Fibroblast of the conjunctiva (primary cell): ENCODE data around the gene RAP1GAP.

Experiments used
- DNase-seq: peaks from one replicate; pipeline ENCODE4 v3.0.0-alpha.2; 2010; ENCODE audit warnings: low read depth

RAP1GAP gene

GRCh38 chr1:21625390-21626190 is 43.6 kb downstream of the RAP1GAP start:
- no peak for DNase-seq

GRCh38 chr1:21624571-21625389 is 44.4 kb downstream of the RAP1GAP start:
- DNase-seq = no peak

- no peak for DNase-seq
Observed at GRCh38 chr1:21623410-21623961, 45.7 kb downstream of the RAP1GAP start.

GRCh38 chr1:21622466-21623315 is 46.5 kb downstream of the RAP1GAP start:
- no peak for DNase-seq

GRCh38 chr1:21621761-21622436 is 47.3 kb downstream of the RAP1GAP start:
- no peak for DNase-seq

- no peak for DNase-seq
Observed at GRCh38 chr1:21621051-21621450, 48.1 kb downstream of the RAP1GAP start.

GRCh38 chr1:21620496-21620895 is 48.7 kb downstream of the RAP1GAP start:
- DNase-seq = no peak

- no peak for DNase-seq
Observed at GRCh38 chr1:21620011-21620410, 49.1 kb downstream of the RAP1GAP start.

GRCh38 chr1:21619375-21619947 is 49.7 kb downstream of the RAP1GAP start:
- no peak for DNase-seq

- DNase-seq = no peak
Observed at GRCh38 chr1:21618561-21619374, 50.4 kb downstream of the RAP1GAP start.

GRCh38 chr1:21618059-21618458 is 51.1 kb downstream of the RAP1GAP start:
- no peak for DNase-seq

GRCh38 chr1:21617126-21617738 is 51.9 kb downstream of the RAP1GAP start:
- DNase-seq = no peak

- no peak for DNase-seq
Observed at GRCh38 chr1:21616372-21616771, 52.8 kb downstream of the RAP1GAP start.

- DNase-seq = no peak
Observed at GRCh38 chr1:21614419-21615115, 54.6 kb downstream of the RAP1GAP start.

- no peak for DNase-seq
Observed at GRCh38 chr1:21613072-21613867, 55.9 kb downstream of the RAP1GAP start.

GRCh38 chr1:21612057-21612456 is 57.1 kb downstream of the RAP1GAP start:
- DNase-seq = no peak

- no peak for DNase-seq
Observed at GRCh38 chr1:21610989-21611785, 58.0 kb downstream of the RAP1GAP start.
